Testis (tissue), 5 donors: ENCODE measurements around the gene IFNL1. TPM values are rescaled to one million over a fixed set of nuclear protein-coding genes. Genes with fewer than 3 reads are reported as not detected.

Experiments
- DNase-seq: peaks from one replicate; pipeline ENCODE4 v3.0.0-alpha.2; 2019
- H3K27ac ChIP-seq, 2 donors: fragments of 200-600 bp; sonication (generic); one replicate each; pipeline ENCODE4 v1.5.1; 2019
- H3K27me3 ChIP-seq: fragments of 200-600 bp; sonication (generic); one replicate; pipeline ENCODE4 v1.5.1; 2019
- H3K36me3 ChIP-seq: fragments of 200-600 bp; sonication (generic); one replicate; pipeline ENCODE4 v1.5.1; 2017; ENCODE audit warnings: low read depth; ENCODE audit errors: missing control alignments
- H3K4me1 ChIP-seq: fragments of 200-600 bp; sonication (generic); one replicate; pipeline ENCODE4 v1.5.1; 2019
- H3K4me3 ChIP-seq, 2 donors: fragments of 200-600 bp; sonication (generic); one replicate each; pipeline ENCODE4 v1.5.1; 2017 to 2019
- H3K9me3 ChIP-seq: fragments of 200-600 bp; sonication (generic); one replicate; pipeline ENCODE4 v1.5.1; 2017
- CTCF ChIP-seq, 3 experiments: fragments of 450-650 bp in 2 of 3; fragments of 200-600 bp in 1 of 3; sonication (generic) in 1 of 3; IDR thresholded peaks; one replicate each; pipeline ENCODE4 v1.5.1; 2016 to 2019; ENCODE audit warnings: antibody characterized with exemption in 3 of 3, mild to moderate bottlenecking in 2 of 3, moderate library complexity in 1 of 3
- POLR2A ChIP-seq: fragments of 450-650 bp; IDR thresholded peaks from one replicate; pipeline ENCODE4 v1.6.1; 2017; ENCODE audit warnings: antibody characterized with exemption, mild to moderate bottlenecking, moderate library complexity
- WGBS, 2 donors: methylation state at CpG; one replicate each; pipeline ENCODE4 v1.1.5; 2018; 5-methylcytosine and 5-hydroxymethylcytosine counted together
- intact Hi-C: fragments of 100-400 bp; cut with DNase I; formaldehyde crosslinking; loops from one replicate; pipeline ENCODE4 v1.15.1; 2023; ENCODE audit warnings: low total_unique reads
- long read RNA-seq, 2 donors: transcript quantifications; one replicate each; lab custom pipeline, GENCODE V29; 2026
- polyA plus RNA-seq: library from polyadenylated mRNA; stranded (reverse); fragments of 350-450 nt; fragmentation: Illumina TruSeq; extraction: RNeasy Lipid Tissue Mini Kit (QIAGEN cat#74804); gene quantifications from one replicate; pipeline ENCODE4 v1.2.3, GENCODE V29; 2014; ENCODE audit warnings: low read depth, low replicate concordance; ENCODE audit not compliant: insufficient read depth
- total RNA-seq, 2 donors: library from RNA; depleted of rRNA; stranded (reverse); fragments of >200 nt; gene quantifications; one replicate each; pipeline ENCODE4 v1.2.3, GENCODE V29; 2016

The IFNL1 gene
- not detected for total RNA-seq
- polyA plus RNA-seq: not detected
- long read RNA-seq, donor 1: 0 reads
- long read RNA-seq, donor 2: 0 reads

- Histone ChIP-seq H3K9me3 (no peaks in the 10 kb centered on the region), H3K4me1 (no peaks in the 10 kb centered on the region), H3K36me3 (no peaks in the 10 kb centered on the region), H3K4me3 (no peak within 1 kb of the TSS), H3K27ac (no peak within 1 kb of the TSS), H3K27me3 (no peaks in the 10 kb centered on the region)
- no peak for DNase-seq
- intact Hi-C loops: no loop called here
- TF ChIP-seq CTCF (IDR thresholded peaks at IDR 0.05) (no peak), POLR2A (no peak)
- WGBS, 2 donors: 87 to 88% methylated on average over 11 of the region's 11 CpGs
These were observed at the start of gene IFNL1 for GRCh38 chr19:39296055-39296645. Gene IFNL1, plus strand, starts transcription at chr19:39296407. Its CDS starts 15 bp downstream, at chr19:39296422.

- Histone ChIP-seq H3K27me3 (no peaks in the 10 kb centered on the region), H3K9me3 (no peaks in the 10 kb centered on the region), H3K27ac (no peak overlapping the region), H3K36me3 (no peaks in the 10 kb centered on the region), H3K4me1 (no peaks in the 10 kb centered on the region), H3K4me3 (peak overlapping the region; percentile 10 to 40)
- DNase-seq: peak; percentile 80
- 16% methylated on average over 26 to 41 of the region's 42 CpGs for WGBS, 2 donors
- TF ChIP-seq POLR2A: no peak
- intact Hi-C loops: no loop called here
These were observed 49.1 kb upstream of the IFNL1 start for GRCh38 chr19:39246951-39247669.

DNA sequence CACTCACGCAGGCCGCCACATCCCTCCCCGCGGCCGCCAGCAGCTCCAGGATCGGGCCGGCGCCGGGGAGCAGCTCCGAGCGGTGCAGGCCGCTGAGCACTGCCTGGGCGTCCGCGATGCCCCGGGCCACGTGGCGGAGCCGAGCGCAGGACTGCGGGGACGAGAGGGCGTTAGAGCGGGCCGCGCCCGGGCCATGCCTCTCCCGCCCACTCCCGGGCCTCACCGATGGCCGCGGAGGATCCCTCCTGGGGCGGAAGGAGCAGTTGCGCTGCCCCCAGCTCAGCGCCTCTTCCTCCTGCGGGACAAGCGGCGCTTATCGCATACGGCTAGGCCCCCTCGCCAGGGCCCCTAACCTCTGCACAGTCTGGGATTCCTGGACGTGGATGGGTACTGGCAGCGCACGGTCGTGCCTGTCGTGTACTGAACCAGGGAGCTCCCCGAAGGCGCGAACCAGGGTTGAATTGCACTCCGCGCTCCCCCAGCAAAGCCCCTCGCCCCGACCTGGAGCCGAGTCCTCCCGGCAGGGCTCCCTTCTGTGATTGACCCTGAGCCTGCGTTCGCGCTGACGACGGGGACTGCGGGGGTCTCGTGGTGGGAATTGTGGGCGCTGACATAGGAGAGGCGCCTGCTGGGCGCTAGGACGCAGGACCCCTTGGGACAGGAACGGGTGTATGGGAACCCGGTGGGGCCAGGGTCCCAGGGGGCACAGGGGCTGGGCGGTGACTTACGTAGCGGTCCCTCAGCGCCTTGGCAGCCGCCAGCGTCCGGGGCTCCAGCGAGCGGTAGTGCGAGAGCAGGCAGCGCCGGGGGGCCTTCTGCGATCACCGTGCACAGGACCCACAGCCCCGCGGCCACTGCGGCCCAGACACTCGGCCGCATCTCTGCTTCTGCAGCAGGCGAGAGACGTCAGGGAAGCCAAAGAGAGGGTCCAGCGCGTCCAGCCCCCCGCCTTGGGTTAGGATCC lies 48.2 kb upstream of the IFNL1 start:
- DNase-seq: no peak
- peak overlapping the region; percentile 10 to 40 for H3K4me3 ChIP-seq
- no peaks in the 10 kb centered on the region for H3K36me3 ChIP-seq
- TF ChIP-seq CTCF (IDR thresholded peaks at IDR 0.05): no peak
- no peak for TF ChIP-seq POLR2A
- H3K27ac ChIP-seq: no peak overlapping the region
- 7% methylated on average over 71 of the region's 92 CpGs; no CpG with 5 or more reads in 1 of the 2 donors for WGBS, 2 donors
- no peaks in the 10 kb centered on the region for H3K4me1 ChIP-seq
- no peaks in the 10 kb centered on the region for H3K27me3 ChIP-seq
- intact Hi-C loops: no loop called here
- no peaks in the 10 kb centered on the region for H3K9me3 ChIP-seq

GRCh38 chr19:39248806-39249205 lies 47.4 kb upstream of the IFNL1 start, which contains the start of gene IFNL4:
Gene IFNL4, minus strand, starts transcription at chr19:39248856.
- H3K27me3 ChIP-seq: no peaks in the 10 kb centered on the region
- 39 to 69% methylated on average over 11 to 13 of the region's 13 CpGs for WGBS, 2 donors
- intact Hi-C loops: no loop called here
- TF ChIP-seq CTCF (IDR thresholded peaks at IDR 0.05) (no peak), POLR2A (no peak)
- H3K27ac ChIP-seq: no peak within 1 kb of the TSS
- no peaks in the 10 kb centered on the region for H3K4me1 ChIP-seq
- H3K4me3 ChIP-seq: peak within 1 kb of the TSS; percentile 10 to 40
- no peaks in the 10 kb centered on the region for H3K9me3 ChIP-seq
- no peak for DNase-seq
- H3K36me3 ChIP-seq: no peaks in the 10 kb centered on the region

GRCh38 chr19:39251081-39251480 lies 45.1 kb upstream of the IFNL1 start:
- no peak overlapping the region for H3K27ac ChIP-seq
- no peak for DNase-seq
- no peaks in the 10 kb centered on the region for H3K36me3 ChIP-seq
- intact Hi-C loops: no loop called here
- 72 to 80% methylated on average over 5 of the region's 5 CpGs for WGBS, 2 donors
- TF ChIP-seq CTCF (IDR thresholded peaks at IDR 0.05) (no peak), POLR2A (no peak)
- no peaks in the 10 kb centered on the region for H3K27me3 ChIP-seq
- H3K9me3 ChIP-seq: no peaks in the 10 kb centered on the region
- no peaks in the 10 kb centered on the region for H3K4me1 ChIP-seq
- no peak overlapping the region for H3K4me3 ChIP-seq
